SK-N-SH (cell line): Measurements from ENCODE around the gene SBDS. TPM values are rescaled to one million over a fixed set of nuclear protein-coding genes. Genes with fewer than 3 reads are reported as not detected.
A peak's percentile ranks its signal among the peaks of the same experiment; 100 is the strongest.

Source experiments
- CTCF ChIA-PET: fragments of 300-600, 350-600 bp; formaldehyde crosslinking; extraction: SDS; loops from one replicate; lab custom pipeline; 2021; lab: Yijun Ruan, JAX
- POLR2A ChIA-PET: fragments of 350-600 bp; sonication (Branson Sonifier 250); formaldehyde crosslinking; extraction: SDS; loops from one replicate; lab custom pipeline; 2020; ENCODE audit warnings: antibody characterized with exemption, inconsistent platforms; lab: Yijun Ruan, JAX
- DNase-seq: peaks from one replicate; pipeline ENCODE4 v3.0.0; 2012
- H2AFZ ChIP-seq: fragments of 200-600 bp; sonication (generic); 2 replicates; pipeline ENCODE4 v1.8.1; 2016; ENCODE audit warnings: antibody characterized with exemption, mild to moderate bottlenecking, low read depth
- H3F3A ChIP-seq: fragments of 200-600 bp; sonication (generic); replicated peaks from 2 replicates; pipeline ENCODE3; 2016; ENCODE audit warnings: antibody characterized with exemption, mild to moderate bottlenecking; ENCODE audit not compliant: insufficient read depth
- H3K27ac ChIP-seq, 2 experiments: fragments of 200-500 bp in 1 of 2; fragments of 200-600 bp in 1 of 2; sonication (Bioruptor generic) in 1 of 2; sonication (generic), shearing (Covaris generic) in 1 of 2; 2 replicates each; pipeline versions ENCODE4 v1.5.1 to v1.6.1; 2014 to 2016; ENCODE audit warnings: low read depth in 2 of 2, inconsistent platforms in 1 of 2, low read length in 1 of 2, mild to moderate bottlenecking in 1 of 2, mixed read lengths in 1 of 2
- H3K27me3 ChIP-seq: fragments of 200-600 bp; sonication (generic), shearing (Covaris generic); 2 replicates; pipeline ENCODE4 v1.6.1; 2016; ENCODE audit warnings: mixed run types; ENCODE audit not compliant: insufficient read depth
- H3K36me3 ChIP-seq, 2 experiments: fragments of 200-500 bp in 1 of 2; fragments of 200-600 bp in 1 of 2; sonication (Bioruptor generic) in 1 of 2; sonication (generic) in 1 of 2; replicated peaks in 1 of 2; 2 replicates each; pipeline versions ENCODE3 to v1.5.1; 2014 to 2016; ENCODE audit warnings: low read length in 1 of 2, mild to moderate bottlenecking in 1 of 2; ENCODE audit not compliant: insufficient read depth in 2 of 2, control insufficient read depth in 1 of 2
- H3K4me1 ChIP-seq, 2 experiments: fragments of 200-500 bp in 1 of 2; fragments of 200-600 bp in 1 of 2; sonication (Bioruptor generic) in 1 of 2; sonication (generic), shearing (Covaris generic) in 1 of 2; 2 replicates each; pipeline versions ENCODE4 v1.5.1 to v1.6.1; 2014 to 2016; ENCODE audit warnings: low read depth in 1 of 2, low read length in 1 of 2, mixed run types in 1 of 2; ENCODE audit not compliant: insufficient read depth in 2 of 2, control insufficient read depth in 1 of 2
- H3K4me2 ChIP-seq: fragments of 200-600 bp; sonication (generic), shearing (Covaris generic); 2 replicates; pipeline ENCODE4 v1.6.1; 2017; ENCODE audit warnings: mixed run types
- H3K4me3 ChIP-seq, 2 experiments: fragments of 200-500 bp in 1 of 2; fragments of 200-600 bp in 1 of 2; sonication (Bioruptor generic) in 1 of 2; sonication (generic), shearing (Covaris generic) in 1 of 2; 2 replicates each; pipeline versions ENCODE4 v1.5.1 to v1.8.1; 2014 to 2016; ENCODE audit warnings: low read depth in 2 of 2, inconsistent platforms in 1 of 2, low read length in 1 of 2, mild to moderate bottlenecking in 1 of 2, mixed read lengths in 1 of 2, moderate library complexity in 1 of 2
- H3K79me2 ChIP-seq: fragments of 200-600 bp; sonication (generic); 2 replicates; pipeline ENCODE4 v1.8.1; 2017; ENCODE audit warnings: mild to moderate bottlenecking; ENCODE audit not compliant: insufficient read depth
- H3K9ac ChIP-seq: fragments of 200-600 bp; sonication (generic); 2 replicates; pipeline ENCODE4 v1.6.1; 2017; ENCODE audit warnings: mixed run types
- H3K9me2 ChIP-seq: fragments of 200-600 bp; sonication (generic); 2 replicates; pipeline ENCODE4 v1.6.1; 2017; ENCODE audit warnings: mixed run types
- H3K9me3 ChIP-seq: fragments of 200-600 bp; sonication (generic); 2 replicates; pipeline ENCODE4 v1.6.1; 2017; ENCODE audit warnings: mixed run types, mild to moderate bottlenecking, moderate library complexity
- H4K20me1 ChIP-seq: fragments of 200-600 bp; sonication (generic); 2 replicates; pipeline ENCODE4 v1.6.1; 2017; ENCODE audit warnings: mild to moderate bottlenecking, mixed run types; ENCODE audit not compliant: insufficient read depth
- CHD2 ChIP-seq: fragments of 150-350 bp; IDR thresholded peaks from 2 replicates; pipeline ENCODE4 v1.6.1; 2018; ENCODE audit warnings: low read length; ENCODE audit not compliant: partially characterized antibody
- ELF1 ChIP-seq: IDR thresholded peaks from 2 replicates; pipeline ENCODE4 v1.4.0; 2012
- FOSL2 ChIP-seq: IDR thresholded peaks from 2 replicates; pipeline ENCODE4 v1.4.0; 2012; ENCODE audit warnings: low read depth, mild to moderate bottlenecking, moderate library complexity, borderline replicate concordance
- FOXJ3 ChIP-seq: sonication (generic); formaldehyde crosslinking; IDR thresholded peaks from 2 replicates; pipeline ENCODE4 v1.5.1; 2020; ENCODE audit warnings: mild to moderate bottlenecking, missing genetic modification reagents
- JUND ChIP-seq: IDR thresholded peaks from 2 replicates; pipeline ENCODE4 v1.4.0; 2012
- MAX ChIP-seq: IDR thresholded peaks from 2 replicates; pipeline ENCODE4 v1.4.0; 2012; ENCODE audit warnings: low read depth
- RCOR1 ChIP-seq: fragments of 150-350 bp; IDR thresholded peaks from 2 replicates; pipeline ENCODE4 v1.6.1; 2017; ENCODE audit warnings: antibody characterized with exemption, low read length
- SIN3A ChIP-seq: IDR thresholded peaks from 2 replicates; pipeline ENCODE4 v1.6.1; 2012; ENCODE audit warnings: low read depth, mild to moderate bottlenecking, low read length, moderate library complexity, borderline replicate concordance
- TAF1 ChIP-seq: IDR thresholded peaks from 2 replicates; pipeline ENCODE4 v1.6.1; 2012; ENCODE audit warnings: low read depth, mild to moderate bottlenecking, low read length, moderate library complexity, borderline replicate concordance
- TCF12 ChIP-seq: IDR thresholded peaks from 2 replicates; pipeline ENCODE4 v1.4.0; 2012
- WGBS: methylation state at CpG from one replicate; pipeline ENCODE4 v1.1.6; 2017; ENCODE audit warnings: low lambda C conversion rate; 5-methylcytosine and 5-hydroxymethylcytosine counted together
- polyA plus RNA-seq, 3 experiments: library from polyadenylated mRNA; depleted of rRNA; stranded (reverse); fragments of >200 nt; gene quantifications; 2 replicates each; pipeline ENCODE4 v1.2.3, GENCODE V29; 2012
- TF ChIP-seq, protein P1 (sequence below): IDR thresholded peaks from 2 replicates; pipeline ENCODE4 v1.4.0; 2012; ENCODE audit warnings: low read depth, borderline replicate concordance
- TF ChIP-seq, protein P2 (sequence below): fragments of 150-350 bp; IDR thresholded peaks from 2 replicates; pipeline ENCODE4 v1.6.1; 2017; ENCODE audit warnings: antibody characterized with exemption, low read length, low read depth, borderline replicate concordance

Gene SBDS
- polyA plus RNA-seq, 1 of the 3 experiments (the other 2 are of a cell fraction), result 49.5 TPM

GRCh38 chr7:66952343-66953043 lies 42.9 kb downstream of the SBDS start:
- no peaks in the 10 kb centered on the region for H3K9me2 ChIP-seq
- POLR2A ChIA-PET, result no interaction called here
- H3K27me3 ChIP-seq, result no peaks in the 10 kb centered on the region
- H2AFZ ChIP-seq, result no peak overlapping the region
- no peaks in the 10 kb centered on the region for H3F3A ChIP-seq
- H3K4me2 ChIP-seq, result peak overlapping the region; percentile 17; the same call in 1 of the 2 replicates
- H3K79me2 ChIP-seq, result peaks cover 14% of the 10 kb centered on the region; the same call in 1 of the 2 replicates
- no peak for DNase-seq
- 57% methylated on average over 11 of the region's 11 CpGs for WGBS
- H3K4me1 ChIP-seq, result peaks cover 0 to 9% of the 10 kb centered on the region in 2 experiments; a peak in 1 of 4 replicates
- 0 out of 2 replicates have a peak overlapping the region, but pooled peaks have one; percentile 2 for H3K9ac ChIP-seq
- H3K9me3 ChIP-seq, result no peaks in the 10 kb centered on the region
- CTCF ChIA-PET, result interaction anchor here (1.1 kb wide), 1 partner anchor 396 kb away, joined by 3 read pairs; no protein-coding TSS in a partner anchor
- H4K20me1 ChIP-seq, result no peaks in the 10 kb centered on the region
- H3K4me3 ChIP-seq, result no peak overlapping the region
- H3K27ac ChIP-seq, result peak overlapping the region in 1 of 2 experiments; percentile 6; a peak in 1 of 4 replicates
- H3K36me3 ChIP-seq, result peaks cover 59 to 93% of the 10 kb centered on the region in 2 experiments
- peak; percentile 42; the same call in 1 of the 2 replicates for TF ChIP-seq JUND
- peak; percentile 22; the same call in 1 of the 2 replicates for TF ChIP-seq TCF12
- TF ChIP-seq, protein P1, sequence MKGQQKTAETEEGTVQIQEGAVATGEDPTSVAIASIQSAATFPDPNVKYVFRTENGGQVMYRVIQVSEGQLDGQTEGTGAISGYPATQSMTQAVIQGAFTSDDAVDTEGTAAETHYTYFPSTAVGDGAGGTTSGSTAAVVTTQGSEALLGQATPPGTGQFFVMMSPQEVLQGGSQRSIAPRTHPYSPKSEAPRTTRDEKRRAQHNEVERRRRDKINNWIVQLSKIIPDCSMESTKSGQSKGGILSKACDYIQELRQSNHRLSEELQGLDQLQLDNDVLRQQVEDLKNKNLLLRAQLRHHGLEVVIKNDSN, result no peak; the same call in 1 of the 2 replicates
- TF ChIP-seq, protein P2, sequence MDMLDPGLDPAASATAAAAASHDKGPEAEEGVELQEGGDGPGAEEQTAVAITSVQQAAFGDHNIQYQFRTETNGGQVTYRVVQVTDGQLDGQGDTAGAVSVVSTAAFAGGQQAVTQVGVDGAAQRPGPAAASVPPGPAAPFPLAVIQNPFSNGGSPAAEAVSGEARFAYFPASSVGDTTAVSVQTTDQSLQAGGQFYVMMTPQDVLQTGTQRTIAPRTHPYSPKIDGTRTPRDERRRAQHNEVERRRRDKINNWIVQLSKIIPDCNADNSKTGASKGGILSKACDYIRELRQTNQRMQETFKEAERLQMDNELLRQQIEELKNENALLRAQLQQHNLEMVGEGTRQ, result no peak
- peak; percentile 44; the same call in 1 of the 2 replicates for TF ChIP-seq FOSL2
- TF ChIP-seq TAF1, result no peak
- TF ChIP-seq ELF1, result no peak
- TF ChIP-seq FOXJ3, result no peak
- TF ChIP-seq MAX, result 0 out of 2 replicates have a peak, but pooled peaks have one; percentile 30
- TF ChIP-seq CHD2, result no peak
- TF ChIP-seq RCOR1, result no peak

DNA sequence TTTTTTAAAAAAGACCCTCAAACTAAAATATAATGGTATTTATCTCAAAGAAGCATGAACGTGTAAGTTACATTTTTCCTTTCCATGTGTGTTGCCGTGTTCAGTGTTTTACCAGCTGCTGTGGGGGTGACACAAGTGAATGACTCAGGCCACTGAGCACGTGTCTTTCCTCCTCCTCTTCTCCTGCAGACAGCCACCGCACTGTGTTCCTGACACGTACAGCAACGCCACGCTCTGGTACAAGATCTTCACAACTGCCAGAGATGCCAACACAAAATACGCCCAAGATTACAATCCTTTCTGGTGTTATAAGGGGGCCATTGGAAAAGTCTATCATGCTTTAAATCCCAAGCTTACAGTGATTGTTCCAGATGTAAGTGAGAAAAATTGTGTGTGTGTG lies 44.6 kb downstream of the SBDS start:
- DNase-seq, result no peak
- no peak overlapping the region for H3K4me2 ChIP-seq
- no peaks in the 10 kb centered on the region for H4K20me1 ChIP-seq
- H3F3A ChIP-seq, result no peaks in the 10 kb centered on the region
- peaks cover 0 to 9% of the 10 kb centered on the region in 2 experiments; a peak in 1 of 4 replicates for H3K4me1 ChIP-seq
- peaks cover 48 to 87% of the 10 kb centered on the region in 2 experiments for H3K36me3 ChIP-seq
- no peak for TF ChIP-seq SIN3A
- peaks cover 22% of the 10 kb centered on the region; the same call in 1 of the 2 replicates for H3K79me2 ChIP-seq
- H2AFZ ChIP-seq, result no peak overlapping the region
- H3K9me2 ChIP-seq, result no peaks in the 10 kb centered on the region
- ChIA-PET CTCF (interaction anchor here (0.8 to 1.5 kb wide), 2 partner anchors 9 to 49 kb away, joined by 3 to 4 read pairs; no protein-coding TSS in a partner anchor), POLR2A (no interaction called here)
- no peak overlapping the region for H3K4me3 ChIP-seq
- no peak overlapping the region for H3K9ac ChIP-seq
- no peaks in the 10 kb centered on the region for H3K27me3 ChIP-seq
- H3K9me3 ChIP-seq, result no peaks in the 10 kb centered on the region
- WGBS, result 92% methylated on average over 8 of the region's 8 CpGs
- no peak overlapping the region for H3K27ac ChIP-seq
